ENCODE data around the gene UGT2B10.
"Not testable (repeated sequence)": the region's sequence is repeated elsewhere in the genome, so short reads cannot be mapped to it uniquely, and the experiment has no call there.

DNA sequence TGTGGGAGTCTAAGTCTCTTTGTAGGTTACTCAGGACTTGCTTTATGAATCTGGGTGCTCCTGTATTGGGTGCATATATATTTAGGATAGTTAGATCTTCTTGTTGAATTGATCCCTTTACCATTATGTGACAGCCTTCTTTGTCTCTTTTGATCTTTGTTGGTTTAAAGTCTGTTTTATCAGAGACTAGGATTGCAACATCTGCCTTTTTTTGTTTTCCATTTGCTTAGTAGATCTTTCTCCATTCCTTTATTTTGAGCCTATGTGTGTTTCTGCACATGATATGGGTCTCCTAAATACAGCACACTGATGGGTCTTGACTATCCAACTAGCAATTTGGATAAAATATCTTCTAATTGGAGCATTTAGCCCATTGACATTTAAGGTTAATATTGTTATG, 44.0 kb upstream of the UGT2B10 start:
- TF ChIP-seq, protein P1, sequence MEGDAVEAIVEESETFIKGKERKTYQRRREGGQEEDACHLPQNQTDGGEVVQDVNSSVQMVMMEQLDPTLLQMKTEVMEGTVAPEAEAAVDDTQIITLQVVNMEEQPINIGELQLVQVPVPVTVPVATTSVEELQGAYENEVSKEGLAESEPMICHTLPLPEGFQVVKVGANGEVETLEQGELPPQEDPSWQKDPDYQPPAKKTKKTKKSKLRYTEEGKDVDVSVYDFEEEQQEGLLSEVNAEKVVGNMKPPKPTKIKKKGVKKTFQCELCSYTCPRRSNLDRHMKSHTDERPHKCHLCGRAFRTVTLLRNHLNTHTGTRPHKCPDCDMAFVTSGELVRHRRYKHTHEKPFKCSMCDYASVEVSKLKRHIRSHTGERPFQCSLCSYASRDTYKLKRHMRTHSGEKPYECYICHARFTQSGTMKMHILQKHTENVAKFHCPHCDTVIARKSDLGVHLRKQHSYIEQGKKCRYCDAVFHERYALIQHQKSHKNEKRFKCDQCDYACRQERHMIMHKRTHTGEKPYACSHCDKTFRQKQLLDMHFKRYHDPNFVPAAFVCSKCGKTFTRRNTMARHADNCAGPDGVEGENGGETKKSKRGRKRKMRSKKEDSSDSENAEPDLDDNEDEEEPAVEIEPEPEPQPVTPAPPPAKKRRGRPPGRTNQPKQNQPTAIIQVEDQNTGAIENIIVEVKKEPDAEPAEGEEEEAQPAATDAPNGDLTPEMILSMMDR (conservative IDR thresholded peaks at IDR 0.05; ENCODE audit: low read length): not testable (repeated sequence)
- TF ChIP-seq EZH2phosphoT487 (IDR thresholded peaks at IDR 0.05; ENCODE audit: borderline replicate concordance): not testable (repeated sequence)

Data from Loucy (cell line).